Dendritic cell treated with granulocyte-macrophage colony-stimulating factor and Interleukin-4, amounts not matched to agents 40 ng/mL and 50 ng/mL, for 4 days (primary cell): ENCODE measurements around the gene PAK6.

ENCODE experiments used
- H3K27ac Mint-ChIP-seq: one replicate; pipeline ENCODE4 v1.8.0; 2022; ENCODE audit warnings: mild to moderate bottlenecking, mixed read lengths
- H3K27me3 Mint-ChIP-seq: one replicate; pipeline ENCODE4 v1.8.0; 2022; ENCODE audit warnings: mild to moderate bottlenecking, mixed read lengths
- H3K36me3 Mint-ChIP-seq: one replicate; pipeline ENCODE4 v1.8.0; 2022; ENCODE audit warnings: low read depth, mixed read lengths
- H3K4me1 Mint-ChIP-seq: one replicate; pipeline ENCODE4 v1.8.0; 2022; ENCODE audit warnings: low read depth, mixed read lengths
- H3K4me3 Mint-ChIP-seq: one replicate; pipeline ENCODE4 v1.8.0; 2022; ENCODE audit warnings: mild to moderate bottlenecking, moderate library complexity, mixed read lengths
- H3K9me3 Mint-ChIP-seq: one replicate; pipeline ENCODE4 v1.8.0; 2022; ENCODE audit warnings: mixed read lengths
- intact Hi-C: fragments of 100-400 bp; cut with micrococcal nuclease; formaldehyde crosslinking; loops from one replicate; pipeline ENCODE4 v1.15.0; 2022

Gene PAK6

GRCh38 chr15:40238532-40239403 is at the start of gene PAK6:
Gene PAK6, plus strand, starts transcription at chr15:40239063. Its CDS starts 25,723 bp downstream, at chr15:40264786.
- Mint-ChIP-seq H3K9me3 (no peaks in the 10 kb centered on the region), H3K27ac (peak within 1 kb of the TSS; percentile 20), H3K27me3 (peaks cover 46% of the 10 kb centered on the region), H3K36me3 (no peaks in the 10 kb centered on the region), H3K4me1 (peaks cover 39% of the 10 kb centered on the region), H3K4me3 (no peak within 1 kb of the TSS)
- intact Hi-C loops, result no loop called here

GRCh38 chr15:40190591-40190990 is 48.3 kb upstream of the PAK6 start:
- H3K4me3 Mint-ChIP-seq, result no peak overlapping the region
- H3K4me1 Mint-ChIP-seq, result peaks cover 15% of the 10 kb centered on the region
- H3K9me3 Mint-ChIP-seq, result no peaks in the 10 kb centered on the region
- no peaks in the 10 kb centered on the region for H3K27me3 Mint-ChIP-seq
- H3K27ac Mint-ChIP-seq, result no peak overlapping the region
- H3K36me3 Mint-ChIP-seq, result no peaks in the 10 kb centered on the region
- intact Hi-C loops, result no loop called here

GRCh38 chr15:40192942-40193341 is 45.9 kb upstream of the PAK6 start:
- no peaks in the 10 kb centered on the region for H3K36me3 Mint-ChIP-seq
- H3K27ac Mint-ChIP-seq, result no peak overlapping the region
- no peaks in the 10 kb centered on the region for H3K27me3 Mint-ChIP-seq
- no peaks in the 10 kb centered on the region for H3K9me3 Mint-ChIP-seq
- peaks cover 15% of the 10 kb centered on the region for H3K4me1 Mint-ChIP-seq
- H3K4me3 Mint-ChIP-seq, result no peak overlapping the region
- intact Hi-C loops, result no loop called here

- peaks cover 13% of the 10 kb centered on the region for H3K4me1 Mint-ChIP-seq
- H3K27ac Mint-ChIP-seq, result no peak overlapping the region
- H3K36me3 Mint-ChIP-seq, result no peaks in the 10 kb centered on the region
- no peaks in the 10 kb centered on the region for H3K27me3 Mint-ChIP-seq
- intact Hi-C loops, result no loop called here
- no peak overlapping the region for H3K4me3 Mint-ChIP-seq
- no peaks in the 10 kb centered on the region for H3K9me3 Mint-ChIP-seq
These were observed 41.4 kb upstream of the PAK6 start for GRCh38 chr15:40197434-40197833.

- H3K27ac Mint-ChIP-seq, result no peak overlapping the region
- H3K36me3 Mint-ChIP-seq, result no peaks in the 10 kb centered on the region
- intact Hi-C loops, result no loop called here
- no peaks in the 10 kb centered on the region for H3K9me3 Mint-ChIP-seq
- peaks cover 10% of the 10 kb centered on the region for H3K4me1 Mint-ChIP-seq
- no peak overlapping the region for H3K4me3 Mint-ChIP-seq
- no peaks in the 10 kb centered on the region for H3K27me3 Mint-ChIP-seq
These were observed 40.3 kb upstream of the PAK6 start for GRCh38 chr15:40198355-40199085.

GRCh38 chr15:40204100-40204499 is 34.8 kb upstream of the PAK6 start:
- Mint-ChIP-seq H3K27ac (no peak overlapping the region), H3K4me1 (no peaks in the 10 kb centered on the region), H3K9me3 (no peaks in the 10 kb centered on the region), H3K36me3 (peaks cover 6% of the 10 kb centered on the region), H3K27me3 (no peaks in the 10 kb centered on the region), H3K4me3 (no peak overlapping the region)
- intact Hi-C loops, result no loop called here

GRCh38 chr15:40217166-40217824 is 21.6 kb upstream of the PAK6 start:
- no peak overlapping the region for H3K27ac Mint-ChIP-seq
- no peaks in the 10 kb centered on the region for H3K4me1 Mint-ChIP-seq
- intact Hi-C loops, result loop anchor here (1.0 to 5.0 kb wide), 3 partner anchors 36 to 205 kb away; no protein-coding TSS in a partner anchor
- H3K27me3 Mint-ChIP-seq, result no peaks in the 10 kb centered on the region
- no peaks in the 10 kb centered on the region for H3K36me3 Mint-ChIP-seq
- H3K9me3 Mint-ChIP-seq, result no peaks in the 10 kb centered on the region
- no peak overlapping the region for H3K4me3 Mint-ChIP-seq

- Mint-ChIP-seq H3K27me3 (no peaks in the 10 kb centered on the region), H3K27ac (no peak overlapping the region), H3K4me1 (peaks cover 2% of the 10 kb centered on the region), H3K4me3 (no peak overlapping the region), H3K9me3 (no peaks in the 10 kb centered on the region), H3K36me3 (no peaks in the 10 kb centered on the region)
- intact Hi-C loops, result loop anchor here (5.0 kb wide), 1 partner anchor 202 kb away; no protein-coding TSS in a partner anchor
These were observed 19.1 kb upstream of the PAK6 start for GRCh38 chr15:40219801-40220200.

- H3K36me3 Mint-ChIP-seq, result no peaks in the 10 kb centered on the region
- no peaks in the 10 kb centered on the region for H3K9me3 Mint-ChIP-seq
- no peak overlapping the region for H3K4me3 Mint-ChIP-seq
- H3K27me3 Mint-ChIP-seq, result no peaks in the 10 kb centered on the region
- H3K4me1 Mint-ChIP-seq, result peaks cover 5% of the 10 kb centered on the region
- intact Hi-C loops, result no loop called here
- no peak overlapping the region for H3K27ac Mint-ChIP-seq
These were observed 16.7 kb upstream of the PAK6 start for GRCh38 chr15:40222131-40222530.

GRCh38 chr15:40226736-40227135 is 12.1 kb upstream of the PAK6 start:
- intact Hi-C loops, result no loop called here
- H3K27me3 Mint-ChIP-seq, result no peaks in the 10 kb centered on the region
- no peak overlapping the region for H3K27ac Mint-ChIP-seq

GRCh38 chr15:40229316-40229715 is 9.5 kb upstream of the PAK6 start:
- intact Hi-C loops, result no loop called here
- no peaks in the 10 kb centered on the region for H3K9me3 Mint-ChIP-seq
- H3K36me3 Mint-ChIP-seq, result no peaks in the 10 kb centered on the region
- no peak overlapping the region for H3K27ac Mint-ChIP-seq
- H3K4me3 Mint-ChIP-seq, result no peak overlapping the region
- H3K27me3 Mint-ChIP-seq, result no peaks in the 10 kb centered on the region
- H3K4me1 Mint-ChIP-seq, result peaks cover 29% of the 10 kb centered on the region

More at GRCh38 chr15:40226736-40227135, 12.1 kb upstream of the PAK6 start:
- Mint-ChIP-seq H3K9me3 (no peaks in the 10 kb centered on the region), H3K4me3 (no peak overlapping the region), H3K4me1 (peaks cover 5% of the 10 kb centered on the region), H3K36me3 (no peaks in the 10 kb centered on the region)

GRCh38 chr15:40229956-40230355 is 8.9 kb upstream of the PAK6 start:
- intact Hi-C loops, result no loop called here
- Mint-ChIP-seq H3K4me3 (no peak overlapping the region), H3K27me3 (no peaks in the 10 kb centered on the region), H3K4me1 (peaks cover 33% of the 10 kb centered on the region), H3K9me3 (no peaks in the 10 kb centered on the region), H3K36me3 (no peaks in the 10 kb centered on the region), H3K27ac (no peak overlapping the region)

GRCh38 chr15:40232625-40233070 is 6.2 kb upstream of the PAK6 start:
- intact Hi-C loops, result no loop called here
- no peaks in the 10 kb centered on the region for H3K9me3 Mint-ChIP-seq
- no peaks in the 10 kb centered on the region for H3K36me3 Mint-ChIP-seq
- peak overlapping the region; percentile 93 for H3K27ac Mint-ChIP-seq
- H3K4me1 Mint-ChIP-seq, result peaks cover 44% of the 10 kb centered on the region
- H3K4me3 Mint-ChIP-seq, result no peak overlapping the region
- peaks cover 2% of the 10 kb centered on the region for H3K27me3 Mint-ChIP-seq
